Measurements from ENCODE around the gene PRLH.
"Not testable (repeated sequence)": the region's sequence is repeated elsewhere in the genome, so short reads cannot be mapped to it uniquely, and the experiment has no call there.

PRLH gene

GRCh38 chr2:237602409-237602808 lies 36.0 kb downstream of the PRLH start:
- DNase-seq = no peak

GRCh38 chr2:237603049-237603717 lies 36.8 kb downstream of the PRLH start:
- DNase-seq = no peak

DNA sequence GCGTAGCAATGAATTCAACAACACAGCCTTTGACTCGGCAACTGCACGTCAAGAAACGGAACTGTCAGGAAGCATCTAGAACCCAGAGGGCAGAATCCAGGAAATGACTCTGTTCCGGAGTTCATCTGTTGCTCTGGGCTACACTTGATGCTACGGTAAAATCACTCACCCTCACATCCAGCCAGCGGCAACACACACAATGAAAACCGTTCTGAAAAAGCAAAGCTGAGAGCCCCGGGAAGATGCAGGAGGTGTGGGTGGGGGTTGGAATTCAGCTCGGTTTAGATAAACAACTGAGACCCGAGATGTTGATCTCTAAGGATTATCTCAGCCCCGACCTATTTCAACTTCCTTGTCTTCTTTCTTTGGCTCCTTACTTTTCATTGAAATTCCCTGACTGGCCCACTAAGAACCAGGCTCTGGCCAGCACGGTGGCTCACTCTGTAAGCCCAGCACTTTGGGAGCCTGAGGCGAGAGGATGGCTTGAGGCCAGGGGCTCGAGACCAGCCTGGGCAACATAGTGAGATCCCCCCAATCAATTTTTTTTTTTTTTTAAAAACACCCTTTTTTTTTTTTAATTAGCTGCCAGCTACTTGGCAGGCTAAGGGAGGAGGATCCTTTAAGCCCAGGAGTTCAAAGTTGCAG lies 37.5 kb downstream of the PRLH start:
- DNase-seq = peak; percentile 33 to 35

GRCh38 chr2:237604391-237604790 lies 38.0 kb downstream of the PRLH start:
- no peak for DNase-seq

DNA sequence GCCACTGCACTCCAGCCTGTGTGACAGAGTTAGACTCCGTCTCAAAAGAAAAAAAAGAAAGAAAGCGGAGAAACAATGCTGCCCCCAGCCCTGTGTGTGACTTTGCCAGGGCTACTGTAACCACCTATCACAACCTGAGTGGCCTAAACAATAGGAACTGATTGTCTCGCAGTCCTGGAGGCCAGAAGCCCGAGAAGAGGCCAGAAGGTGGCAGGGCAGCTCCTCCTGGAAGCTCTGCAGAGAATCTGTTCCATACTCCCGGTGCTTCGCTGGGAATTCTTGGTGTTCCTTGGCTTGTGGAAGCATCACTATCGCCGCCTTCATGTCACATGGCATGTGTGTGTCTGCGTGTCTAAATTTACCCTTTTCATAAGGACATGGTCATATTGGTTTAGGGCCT lies 38.6 kb downstream of the PRLH start:
- no peak for DNase-seq

DNA sequence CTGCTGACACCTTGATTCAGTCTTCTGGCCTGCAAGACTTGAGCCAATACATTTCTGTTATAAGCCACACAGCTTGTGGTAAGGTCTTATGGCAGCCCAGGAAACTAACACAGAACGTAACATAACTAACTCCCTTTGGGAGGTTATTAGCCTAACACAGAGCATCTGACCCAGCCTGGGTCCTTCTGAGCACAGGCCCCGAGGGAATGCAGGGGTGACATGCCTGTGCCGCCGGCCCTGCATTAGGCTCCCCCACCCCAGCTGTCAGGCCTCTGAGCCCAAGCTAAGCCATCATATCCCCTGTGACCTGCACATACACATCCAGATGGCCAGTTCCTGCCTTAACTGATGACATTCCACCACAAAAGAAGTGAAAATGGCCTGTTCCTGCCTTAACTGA lies 40.1 kb downstream of the PRLH start:
- DNase-seq = not testable (repeated sequence)

DNA sequence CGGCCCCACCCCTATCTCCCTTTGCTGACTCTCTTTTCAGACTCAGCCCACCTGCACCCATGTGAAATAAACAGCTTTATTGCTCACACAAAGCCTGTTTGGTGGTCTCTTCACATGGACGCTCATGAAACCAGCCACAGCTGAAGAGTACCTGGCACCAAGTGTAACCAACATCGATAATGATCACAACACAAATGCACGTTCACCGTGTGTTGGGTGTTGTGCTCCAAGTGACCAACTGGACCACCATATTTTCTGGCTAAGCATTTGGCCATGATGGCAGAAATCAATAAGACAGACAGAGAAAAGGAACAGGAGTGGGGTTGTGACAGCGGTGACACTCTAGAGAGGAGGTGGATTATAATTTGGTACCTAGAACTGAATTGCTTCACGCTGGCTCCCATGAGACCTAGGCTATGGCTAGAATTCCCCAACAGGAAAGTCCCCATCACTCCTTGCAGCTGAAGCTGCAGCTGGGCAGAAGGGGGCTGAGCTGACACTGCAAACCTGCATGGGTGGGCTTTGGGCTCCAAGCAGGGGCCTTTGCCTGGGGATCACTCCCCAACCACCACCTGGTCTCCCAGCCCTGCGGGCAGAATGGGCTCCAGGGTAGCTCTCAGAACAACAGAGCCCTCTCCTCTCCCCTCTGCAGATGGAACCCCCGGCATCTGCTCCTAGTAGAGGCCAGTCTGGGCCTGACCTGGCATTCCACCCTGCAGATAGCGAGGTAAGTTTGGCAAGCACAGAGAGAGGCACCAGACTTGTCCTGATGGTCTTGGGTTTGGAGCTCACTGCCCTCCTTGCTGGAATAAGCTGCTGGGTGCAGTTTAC lies 46.4 kb downstream of the PRLH start:
- no peak for DNase-seq

DNA sequence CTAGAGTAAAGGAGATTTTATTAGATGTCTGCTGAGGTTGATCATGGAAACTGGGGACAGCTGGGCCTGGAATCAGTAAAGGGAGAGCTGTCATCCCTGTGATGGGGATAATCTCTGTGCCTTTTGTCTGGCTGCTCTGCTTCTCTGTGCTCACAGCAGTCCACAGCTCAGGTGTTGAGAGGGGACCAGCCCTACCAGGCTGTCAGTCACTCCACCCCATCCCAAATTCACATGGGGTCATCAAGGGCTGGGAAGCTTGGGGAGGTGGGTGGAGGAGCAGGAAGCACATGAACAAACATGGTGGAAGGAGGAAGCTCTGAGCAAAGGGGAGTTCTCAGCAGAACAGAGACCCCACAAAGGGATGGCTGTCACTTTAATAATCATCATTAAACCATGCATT lies 47.3 kb downstream of the PRLH start:
- DNase-seq = no peak

GRCh38 chr2:237614151-237614720 lies 47.9 kb downstream of the PRLH start:
- no peak for DNase-seq

- DNase-seq = no peak
Observed at GRCh38 chr2:237615631-237616249, 49.4 kb downstream of the PRLH start.

- DNase-seq = no peak
Observed at GRCh38 chr2:237616373-237616733, 50.0 kb downstream of the PRLH start.
